Measurements from ENCODE around the gene GPR82.
A peak's percentile ranks its signal among the peaks of the same experiment; 100 is the strongest.

- TF ChIP-seq, protein P1, sequence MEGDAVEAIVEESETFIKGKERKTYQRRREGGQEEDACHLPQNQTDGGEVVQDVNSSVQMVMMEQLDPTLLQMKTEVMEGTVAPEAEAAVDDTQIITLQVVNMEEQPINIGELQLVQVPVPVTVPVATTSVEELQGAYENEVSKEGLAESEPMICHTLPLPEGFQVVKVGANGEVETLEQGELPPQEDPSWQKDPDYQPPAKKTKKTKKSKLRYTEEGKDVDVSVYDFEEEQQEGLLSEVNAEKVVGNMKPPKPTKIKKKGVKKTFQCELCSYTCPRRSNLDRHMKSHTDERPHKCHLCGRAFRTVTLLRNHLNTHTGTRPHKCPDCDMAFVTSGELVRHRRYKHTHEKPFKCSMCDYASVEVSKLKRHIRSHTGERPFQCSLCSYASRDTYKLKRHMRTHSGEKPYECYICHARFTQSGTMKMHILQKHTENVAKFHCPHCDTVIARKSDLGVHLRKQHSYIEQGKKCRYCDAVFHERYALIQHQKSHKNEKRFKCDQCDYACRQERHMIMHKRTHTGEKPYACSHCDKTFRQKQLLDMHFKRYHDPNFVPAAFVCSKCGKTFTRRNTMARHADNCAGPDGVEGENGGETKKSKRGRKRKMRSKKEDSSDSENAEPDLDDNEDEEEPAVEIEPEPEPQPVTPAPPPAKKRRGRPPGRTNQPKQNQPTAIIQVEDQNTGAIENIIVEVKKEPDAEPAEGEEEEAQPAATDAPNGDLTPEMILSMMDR (IDR thresholded peaks at IDR 0.05) = peak in 3 of 7 experiments; percentile 3 to 14 (median 8)
- no peak for TF ChIP-seq POLR2A (IDR thresholded peaks at IDR 0.05)
These were observed 10.5 kb downstream of the GPR82 start for GRCh38 chrX:41734530-41734929.

Data from body of pancreas (tissue), 4 donors.